Peyer's patch (tissue), 4 donors: ENCODE results near the gene CDK8. TPM values are rescaled to one million over a fixed set of nuclear protein-coding genes. Genes with fewer than 3 reads are reported as not detected.
"Not testable (repeated sequence)": the region's sequence is repeated elsewhere in the genome, so short reads cannot be mapped to it uniquely, and the experiment has no call there.

ENCODE experiments used
- DNase-seq, 3 donors: peaks; one replicate each; pipeline ENCODE4 v3.0.0-alpha.2; 2017 to 2019
- H3K27ac ChIP-seq, 4 donors: fragments of 200-600 bp; sonication (generic); one replicate each; pipeline ENCODE4 v1.5.1; 2016 to 2019
- H3K27me3 ChIP-seq, 2 donors: fragments of 200-600 bp; sonication (generic); one replicate each; pipeline ENCODE4 v1.5.1; 2019
- H3K36me3 ChIP-seq, 3 donors: fragments of 200-600 bp; sonication (generic); one replicate each; pipeline ENCODE4 v1.5.1; 2016 to 2019
- H3K4me1 ChIP-seq, 4 donors: fragments of 200-600 bp; sonication (generic); one replicate each; pipeline ENCODE4 v1.5.1; 2016 to 2019
- H3K4me3 ChIP-seq, 4 donors: fragments of 200-600 bp; sonication (generic); 1 replicate in 3 of 4; 2 replicates in 1 of 4; pipeline ENCODE4 v1.5.1; 2016 to 2019; ENCODE audit warnings: mild to moderate bottlenecking in 1 of 4
- H3K9me3 ChIP-seq, 4 donors: fragments of 200-600 bp; sonication (generic); one replicate each; pipeline ENCODE4 v1.5.1; 2016 to 2019; ENCODE audit warnings: mild to moderate bottlenecking in 1 of 4
- CTCF ChIP-seq, 6 experiments: fragments of 450-650 bp in 4 of 6; fragments of 200-600 bp in 2 of 6; sonication (generic) in 1 of 6; IDR thresholded peaks; one replicate each; pipeline ENCODE4 v1.5.1; 2017 to 2019; ENCODE audit warnings: antibody characterized with exemption in 6 of 6, mild to moderate bottlenecking in 3 of 6, moderate library complexity in 1 of 6
- POLR2A ChIP-seq, 2 donors: fragments of 450-650 bp; IDR thresholded peaks; one replicate each; pipeline ENCODE4 v1.5.1; 2017; ENCODE audit warnings: antibody characterized with exemption in 2 of 2, mild to moderate bottlenecking in 2 of 2, moderate library complexity in 2 of 2
- total RNA-seq, 4 donors: library from RNA; depleted of rRNA; stranded (reverse); fragments of >200 nt; gene quantifications; one replicate each; pipeline ENCODE4 v1.1.0, GENCODE V29; 2016

The CDK8 gene
- total RNA-seq, 4 donors from 2014 or later, result 16.8 to 22.3 (median 20.8) TPM

- Histone ChIP-seq H3K36me3 (no peaks in the 10 kb centered on the region), H3K9me3 (no peaks in the 10 kb centered on the region), H3K27ac (no peak overlapping the region), H3K4me1 (no peaks in the 10 kb centered on the region), H3K27me3 (no peaks in the 10 kb centered on the region), H3K4me3 (no peak overlapping the region)
- no peak for DNase-seq
- TF ChIP-seq POLR2A (IDR thresholded peaks at IDR 0.05) (no peak), CTCF (IDR thresholded peaks at IDR 0.05) (no peak)
Observed at GRCh38 chr13:26280822-26281221, 26.9 kb downstream of the CDK8 start.

GRCh38 chr13:26285911-26286310 is 32.0 kb downstream of the CDK8 start:
- not testable (repeated sequence) for H3K36me3 ChIP-seq, H3K27me3 ChIP-seq, DNase-seq

GRCh38 chr13:26288838-26289237 is 34.9 kb downstream of the CDK8 start:
- not testable (repeated sequence) for H3K4me1 ChIP-seq, DNase-seq, H3K9me3 ChIP-seq, H3K4me3 ChIP-seq, H3K36me3 ChIP-seq, H3K27me3 ChIP-seq, H3K27ac ChIP-seq

More at GRCh38 chr13:26285911-26286310, 32.0 kb downstream of the CDK8 start:
- not testable (repeated sequence) for H3K27ac ChIP-seq, H3K4me1 ChIP-seq, H3K9me3 ChIP-seq, H3K4me3 ChIP-seq

- no peaks in the 10 kb centered on the region for H3K36me3 ChIP-seq
- no peak for TF ChIP-seq POLR2A (IDR thresholded peaks at IDR 0.05)
- TF ChIP-seq CTCF (IDR thresholded peaks at IDR 0.05), result no peak
- H3K27ac ChIP-seq, result no peak overlapping the region
- H3K9me3 ChIP-seq, result no peaks in the 10 kb centered on the region
- H3K27me3 ChIP-seq, result no peaks in the 10 kb centered on the region
- no peak overlapping the region for H3K4me3 ChIP-seq
- H3K4me1 ChIP-seq, result no peaks in the 10 kb centered on the region
- no peak for DNase-seq
Observed at GRCh38 chr13:26295812-26296211, 41.9 kb downstream of the CDK8 start.

GRCh38 chr13:26299168-26299750 is 45.3 kb downstream of the CDK8 start:
- TF ChIP-seq POLR2A (IDR thresholded peaks at IDR 0.05) (no peak), CTCF (IDR thresholded peaks at IDR 0.05) (no peak)
- Histone ChIP-seq H3K27me3 (no peaks in the 10 kb centered on the region), H3K9me3 (no peaks in the 10 kb centered on the region), H3K36me3 (no peaks in the 10 kb centered on the region), H3K4me3 (no peak overlapping the region), H3K27ac (no peak overlapping the region), H3K4me1 (no peaks in the 10 kb centered on the region)
- no peak for DNase-seq

GRCh38 chr13:26300140-26300539 is 46.2 kb downstream of the CDK8 start:
- no peaks in the 10 kb centered on the region for H3K4me1 ChIP-seq
- no peak overlapping the region for H3K27ac ChIP-seq
- TF ChIP-seq CTCF (IDR thresholded peaks at IDR 0.05) (no peak), POLR2A (IDR thresholded peaks at IDR 0.05) (no peak)
- no peaks in the 10 kb centered on the region for H3K9me3 ChIP-seq
- no peak for DNase-seq
- no peaks in the 10 kb centered on the region for H3K27me3 ChIP-seq
- H3K4me3 ChIP-seq, result no peak overlapping the region
- H3K36me3 ChIP-seq, result no peaks in the 10 kb centered on the region

- no peaks in the 10 kb centered on the region for H3K4me1 ChIP-seq
- no peaks in the 10 kb centered on the region for H3K36me3 ChIP-seq
- no peaks in the 10 kb centered on the region for H3K27me3 ChIP-seq
- no peaks in the 10 kb centered on the region for H3K9me3 ChIP-seq
- no peak for DNase-seq
- TF ChIP-seq CTCF (IDR thresholded peaks at IDR 0.05) (no peak), POLR2A (IDR thresholded peaks at IDR 0.05) (no peak)
- no peak overlapping the region for H3K4me3 ChIP-seq
- H3K27ac ChIP-seq, result no peak overlapping the region
Observed at GRCh38 chr13:26305676-26306075, 51.7 kb downstream of the CDK8 start.
